Measurements from ENCODE around the gene MMD.

- no peak for TF ChIP-seq CTCF (IDR thresholded peaks at IDR 0.05)
- TF ChIP-seq POLR2AphosphoS5 (IDR thresholded peaks at IDR 0.05; ENCODE audit: low read depth, low read length): no peak
Measured at GRCh38 chr17:55446581-55447205, 25.1 kb upstream of the MMD start.
